ENCODE results near the gene MST1R.
"Not testable (repeated sequence)": the region's sequence is repeated elsewhere in the genome, so short reads cannot be mapped to it uniquely, and the experiment has no call there.

MST1R gene

DNA sequence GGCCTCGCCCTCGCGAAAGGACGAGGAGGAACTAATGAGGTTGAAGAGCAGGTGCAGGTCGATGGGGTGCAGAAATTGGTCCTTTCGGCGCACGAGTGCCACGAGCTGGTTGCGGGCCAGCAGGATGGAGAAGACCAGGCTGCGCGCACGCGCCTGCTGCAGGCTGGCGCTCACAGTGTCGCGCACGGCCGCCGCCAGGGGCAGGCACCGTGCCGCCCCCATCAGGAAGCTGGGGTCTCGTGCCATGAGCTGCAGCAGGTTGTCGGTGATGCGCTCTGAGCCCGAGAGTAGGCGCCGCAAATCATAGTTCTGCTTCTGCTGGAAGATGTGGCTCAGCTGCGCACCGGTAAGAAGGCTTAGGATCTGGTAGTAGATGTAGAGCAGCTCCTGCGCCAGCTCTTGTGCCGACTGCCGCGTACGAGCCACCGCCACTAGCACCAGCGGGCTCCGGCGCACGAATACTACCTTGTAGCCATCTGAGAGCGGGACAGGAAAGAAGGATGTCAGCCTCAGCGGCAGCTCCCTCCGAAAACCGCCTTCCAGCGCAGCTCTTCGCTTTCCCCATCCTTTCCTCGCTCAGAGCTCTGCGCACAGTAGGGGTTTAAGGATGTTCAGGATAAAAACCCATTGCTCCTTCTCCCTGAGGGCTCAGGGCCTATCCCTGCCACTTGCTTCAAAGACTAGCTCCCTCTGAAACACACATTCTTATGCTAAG is 6.9 kb upstream of the MST1R start:
- FAIRE-seq, result no peak

DNA sequence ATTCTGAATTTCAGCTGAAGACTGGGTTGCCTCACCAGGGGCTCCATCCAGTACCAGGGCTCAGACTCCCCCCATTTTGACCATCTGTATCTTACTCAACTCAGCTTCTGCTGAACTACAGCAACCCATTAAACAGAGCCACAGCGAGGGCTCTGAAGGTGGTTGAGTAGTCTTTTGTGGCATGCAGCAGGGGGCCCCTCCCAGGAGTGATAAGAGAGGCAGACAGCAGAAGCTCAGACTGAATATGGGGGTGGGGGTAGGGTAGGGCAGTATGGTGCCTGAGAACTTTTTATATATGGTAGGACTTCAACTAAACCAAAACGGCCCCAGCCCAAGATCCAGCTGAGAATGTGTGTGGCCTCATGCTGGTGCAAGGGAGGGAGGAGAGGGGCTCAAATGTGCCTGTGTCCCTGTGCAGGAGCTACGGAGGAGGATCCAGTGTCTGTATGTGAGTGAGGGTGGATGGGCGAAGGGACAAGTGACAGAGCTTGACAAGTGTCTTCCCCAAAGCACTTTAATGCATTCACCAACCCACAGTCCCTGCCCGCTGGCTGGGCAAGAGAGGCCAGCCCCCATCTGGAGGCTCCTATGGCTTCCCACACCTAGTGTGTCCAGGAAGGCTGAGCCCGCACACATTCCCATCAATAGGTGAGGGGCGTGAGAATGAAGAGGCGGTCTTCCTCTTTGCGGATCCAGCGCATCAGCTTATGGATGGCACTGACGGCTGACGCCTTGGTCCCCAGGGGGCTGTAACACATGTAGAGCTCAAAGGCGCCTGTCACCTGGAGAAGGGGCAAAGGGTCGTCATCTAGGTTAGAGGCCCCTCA is 4.9 kb upstream of the MST1R start:
- no peak for FAIRE-seq

GRCh38 chr3:49906073-49906743 is 2.5 kb upstream of the MST1R start:
- FAIRE-seq, result no peak

DNA sequence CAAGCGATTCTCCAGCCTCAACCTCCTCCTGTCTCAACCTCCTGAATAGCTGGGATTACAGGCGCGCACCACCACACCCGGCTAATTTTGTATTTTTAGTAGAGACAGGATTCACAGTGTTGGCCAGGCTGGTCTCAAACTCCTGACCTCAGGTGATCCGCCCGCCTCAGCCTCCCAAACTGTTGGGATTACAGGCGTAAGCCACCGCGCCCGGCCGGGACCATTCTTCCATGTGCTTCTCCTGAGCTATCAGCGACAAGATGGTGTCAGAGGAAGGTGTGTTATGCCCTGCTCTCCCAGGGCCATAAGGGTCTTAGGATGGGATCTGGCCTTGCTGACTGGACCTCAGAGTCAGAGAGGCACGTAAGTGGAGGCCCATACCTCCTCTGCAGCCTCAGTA is 775 bp upstream of the MST1R start:
- not testable (repeated sequence) for FAIRE-seq

- no peak for FAIRE-seq
These were observed 945 bp downstream of the MST1R start for GRCh38 chr3:49902511-49903345.

- no peak for FAIRE-seq
These were observed 2.0 kb downstream of the MST1R start for GRCh38 chr3:49901366-49902339.

DNA sequence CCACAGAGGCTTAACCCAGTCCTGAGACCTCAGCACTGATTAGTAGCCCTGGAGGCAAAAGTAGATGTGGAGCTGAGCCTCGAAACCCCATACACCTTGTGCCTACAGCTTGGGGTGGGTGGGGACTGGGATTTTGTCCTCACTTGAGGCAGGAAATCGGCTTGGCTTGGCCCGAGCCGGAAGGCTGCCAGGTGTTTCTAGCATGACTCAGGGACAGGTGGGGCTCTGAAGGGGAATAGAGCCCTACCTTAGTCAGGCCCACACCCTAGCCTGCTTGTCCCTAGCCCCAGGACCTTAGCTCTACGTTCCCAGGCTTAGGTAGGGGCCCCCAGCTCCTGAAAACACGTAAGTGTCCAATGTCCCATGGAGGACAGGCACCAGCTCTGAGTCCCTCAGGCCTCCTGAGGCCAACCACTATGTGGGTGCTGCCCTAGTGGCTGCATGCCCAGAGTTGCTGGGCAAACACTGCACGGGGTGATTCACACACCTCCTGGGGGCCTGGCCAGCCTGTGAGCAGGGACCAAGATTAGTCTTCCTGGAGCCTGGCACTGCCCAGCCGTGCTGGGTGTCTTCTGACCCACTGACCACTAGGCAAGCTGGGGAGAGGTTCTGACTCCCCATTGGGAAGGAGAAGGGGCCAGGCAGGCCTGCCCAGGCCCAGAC is 3.1 kb downstream of the MST1R start:
- no peak for FAIRE-seq

GRCh38 chr3:49899815-49900214 is 3.9 kb downstream of the MST1R start:
- FAIRE-seq, result no peak

- no peak for FAIRE-seq
These were observed 4.7 kb downstream of the MST1R start for GRCh38 chr3:49898991-49899390.

- FAIRE-seq, result no peak
These were observed 7.3 kb downstream of the MST1R start for GRCh38 chr3:49896345-49896744.

GRCh38 chr3:49895791-49896190 is 7.9 kb downstream of the MST1R start:
- no peak for FAIRE-seq

DNA sequence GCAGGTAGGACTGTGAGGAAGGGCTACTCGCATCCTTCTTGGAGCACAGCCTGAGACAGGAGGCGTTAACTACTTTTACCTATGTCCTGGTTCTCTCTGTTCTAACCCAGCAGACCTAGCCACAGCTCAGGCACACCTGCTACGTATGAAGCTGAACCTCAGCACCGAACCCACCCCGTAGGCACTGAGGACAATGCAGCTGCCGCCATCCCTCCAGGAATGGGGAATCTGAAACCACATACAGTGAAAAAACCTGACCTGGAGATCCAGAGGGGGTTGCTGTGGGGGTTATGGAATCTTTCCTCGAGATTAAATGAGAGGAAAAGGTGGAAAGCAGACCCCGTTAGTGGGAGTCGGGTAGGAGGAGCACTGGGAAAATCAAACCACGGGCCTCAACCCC is 14.4 kb downstream of the MST1R start:
- FAIRE-seq, result no peak

DNA sequence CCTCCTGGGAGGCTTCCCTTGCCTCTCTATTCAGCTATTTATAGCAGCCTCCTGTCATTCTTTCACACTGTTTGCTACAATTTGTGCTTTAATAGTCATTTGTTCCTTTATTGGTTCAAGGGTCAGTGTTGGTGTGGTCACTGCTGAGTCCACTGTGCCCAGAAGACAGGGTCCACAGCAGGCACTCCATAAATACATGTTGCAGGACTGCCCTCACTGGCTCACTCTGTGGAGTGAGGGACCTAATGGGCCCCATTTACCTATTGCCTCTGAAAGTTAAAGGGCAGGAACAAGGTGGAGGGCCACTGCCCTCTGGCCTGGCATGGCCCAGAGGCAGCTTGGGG is 16.8 kb downstream of the MST1R start:
- FAIRE-seq, result no peak

DNA sequence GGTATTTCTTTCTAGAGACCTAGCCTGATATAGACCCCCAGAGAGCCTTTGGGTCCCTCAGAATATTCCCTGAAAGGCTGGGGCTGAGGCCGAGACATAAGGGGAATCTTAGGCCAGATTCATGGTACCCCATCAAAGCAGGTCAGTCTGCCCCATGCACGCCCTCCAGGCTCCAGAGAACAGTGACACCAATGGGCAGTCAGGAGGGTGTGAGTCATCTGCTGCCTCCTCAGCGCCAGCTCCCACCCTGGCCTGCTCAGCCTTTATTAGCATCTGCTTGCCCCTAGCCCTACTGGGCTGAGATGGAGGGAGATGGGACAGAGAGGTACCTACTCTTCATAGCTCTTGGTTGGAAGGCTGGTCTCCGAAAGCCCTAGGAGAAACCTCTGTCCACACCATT is 19.7 kb downstream of the MST1R start:
- no peak for FAIRE-seq

DNA sequence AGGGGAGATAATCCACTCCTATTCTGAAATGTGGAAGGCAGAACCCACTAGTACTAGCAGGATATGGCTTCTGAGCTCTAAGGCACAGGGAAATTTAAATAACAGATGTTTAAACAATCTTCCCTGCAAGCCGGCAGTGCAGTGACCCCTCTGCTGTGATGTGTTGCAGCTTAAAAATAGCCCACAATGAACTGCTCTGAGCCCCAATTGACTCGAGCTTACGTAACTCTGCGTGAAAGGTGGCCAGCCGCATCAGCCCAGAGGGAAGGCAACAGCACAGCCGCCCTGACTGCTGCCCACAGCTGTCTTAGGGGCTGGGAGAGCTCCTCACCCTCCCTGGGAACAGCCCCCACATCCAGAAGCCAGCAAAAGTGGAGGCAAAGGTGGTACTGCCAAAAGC is 21.5 kb downstream of the MST1R start:
- no peak for FAIRE-seq

DNA sequence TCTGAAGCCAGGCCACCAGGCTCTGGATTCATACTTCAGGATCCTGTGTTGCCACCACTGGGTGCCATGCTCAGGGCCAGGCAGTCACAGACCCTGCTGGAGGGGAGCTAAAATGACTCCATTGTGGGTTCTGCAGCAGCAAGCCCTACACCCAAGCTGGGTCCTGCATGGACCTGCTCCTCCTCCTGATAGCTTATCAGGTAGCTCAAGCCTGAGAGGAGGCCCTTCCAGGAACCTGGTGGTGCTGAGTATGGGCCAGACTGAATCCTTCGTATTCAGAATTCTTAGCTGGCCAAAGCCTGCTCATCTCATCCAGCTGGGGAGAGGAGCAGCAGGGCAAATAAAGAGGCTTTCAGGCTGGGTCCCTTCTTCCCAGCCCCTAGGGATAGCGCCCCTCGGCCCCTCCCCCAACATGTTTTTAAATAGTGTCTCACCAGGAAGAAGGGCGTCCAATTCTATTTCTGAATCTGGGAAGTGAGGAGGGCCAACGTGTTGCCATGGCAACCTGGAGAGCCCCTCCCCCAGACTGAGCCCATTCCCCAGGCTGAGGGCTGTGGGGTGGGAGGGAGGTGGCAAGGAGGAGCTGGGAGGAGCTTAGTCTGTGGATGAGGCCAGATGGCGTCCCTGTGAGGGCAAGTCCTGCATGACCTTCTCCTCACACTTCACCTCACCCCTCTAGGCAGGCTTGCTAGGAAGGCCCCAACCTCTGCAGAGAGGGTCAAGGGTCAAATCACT is 22.9 kb downstream of the MST1R start:
- FAIRE-seq, result no peak

DNA sequence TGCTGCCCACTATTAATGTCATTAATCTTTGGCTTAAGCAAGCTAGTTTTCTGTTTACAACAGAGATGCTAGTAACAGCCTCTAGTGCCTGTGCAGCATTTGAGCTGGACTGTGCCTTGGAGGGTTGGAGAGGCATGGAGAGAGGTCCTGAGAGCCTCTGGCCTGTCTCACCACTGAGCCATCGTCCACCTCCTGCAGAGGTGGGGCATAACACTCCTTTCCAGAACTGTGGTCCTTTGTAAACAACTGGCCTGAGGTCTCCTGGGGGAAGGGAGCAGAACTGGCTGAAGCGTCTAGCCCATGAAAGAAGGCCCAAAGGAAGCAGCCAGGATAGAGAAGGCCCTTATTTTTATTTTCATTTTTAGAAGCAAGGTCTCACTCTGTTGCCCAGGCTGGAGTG is 24.0 kb downstream of the MST1R start:
- FAIRE-seq, result no peak

- no peak for FAIRE-seq
These were observed 25.0 kb downstream of the MST1R start for GRCh38 chr3:49878686-49879085.

DNA sequence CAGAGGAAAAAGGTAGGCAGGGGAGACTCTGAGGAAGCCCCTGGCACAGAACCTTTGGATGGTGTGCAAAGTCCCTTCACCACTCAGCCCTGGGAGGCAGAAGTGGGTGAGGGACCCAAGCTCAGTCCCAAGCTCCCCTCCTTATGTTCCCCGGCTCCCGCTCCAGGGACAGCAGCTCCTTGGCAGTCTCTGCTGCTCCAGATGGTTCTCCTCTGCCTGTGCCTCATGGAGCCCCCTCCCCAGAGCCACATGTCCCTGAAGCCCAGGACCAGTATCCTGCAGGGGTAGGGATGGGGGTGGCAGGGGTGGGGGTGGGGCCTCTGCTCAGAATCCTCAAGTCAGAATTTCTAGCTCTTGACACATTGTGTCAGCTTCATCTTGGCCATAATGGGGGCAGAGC is 26.0 kb downstream of the MST1R start:
- FAIRE-seq, result no peak

- FAIRE-seq, result no peak
These were observed 27.1 kb downstream of the MST1R start for GRCh38 chr3:49876567-49876966.

DNA sequence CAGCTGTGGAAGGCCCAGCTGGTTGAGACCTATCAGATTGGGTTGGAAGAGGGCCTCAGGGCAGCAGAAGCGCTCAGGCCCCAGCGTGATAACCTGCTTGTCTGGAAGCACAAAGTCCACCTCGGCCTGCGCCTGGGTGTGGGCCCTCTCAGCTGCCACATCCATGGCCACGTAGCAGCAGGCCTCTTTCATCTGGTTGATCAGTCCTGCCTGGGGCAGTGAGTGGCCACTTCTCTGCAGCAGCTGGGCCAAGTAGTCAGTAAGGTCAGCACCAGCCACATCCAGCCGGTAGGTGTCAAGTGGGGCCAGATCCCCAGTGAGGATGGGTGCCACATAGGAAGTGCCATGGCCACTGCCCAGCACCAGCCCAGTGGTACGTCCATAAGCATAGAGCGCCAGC is 30.1 kb downstream of the MST1R start:
- FAIRE-seq, result no peak
